ENCODE results near the gene SWI5.

Gene SWI5

GRCh38 chr9:128245421-128246151 is 30.5 kb upstream of the SWI5 start:
- no peak for TF ChIP-seq JUND (IDR thresholded peaks at IDR 0.05; ENCODE audit: low read depth)
- in situ Hi-C loops (cut with HindIII; ENCODE audit: low pct_unique_long_range_greater_than_20kb, low sequenced_read_pairs): no loop called here
- DNase-seq (ENCODE audit: low read depth in 1 of 2, low spot score in 1 of 2): no peak

- in situ Hi-C loops (cut with HindIII; ENCODE audit: low pct_unique_long_range_greater_than_20kb, low sequenced_read_pairs): no loop called here
- no peak for DNase-seq (ENCODE audit: low read depth in 1 of 2, low spot score in 1 of 2)
- TF ChIP-seq JUND (IDR thresholded peaks at IDR 0.05; ENCODE audit: low read depth): no peak
These were observed 29.6 kb upstream of the SWI5 start for GRCh38 chr9:128246471-128246870.

- TF ChIP-seq JUND (IDR thresholded peaks at IDR 0.05; ENCODE audit: low read depth): no peak
- no peak for DNase-seq (ENCODE audit: low read depth in 1 of 2, low spot score in 1 of 2)
- in situ Hi-C loops (cut with HindIII; ENCODE audit: low pct_unique_long_range_greater_than_20kb, low sequenced_read_pairs): no loop called here
These were observed 28.8 kb upstream of the SWI5 start for GRCh38 chr9:128247226-128247803.

GRCh38 chr9:128249558-128249907 is 26.5 kb upstream of the SWI5 start:
- in situ Hi-C loops (cut with HindIII; ENCODE audit: low pct_unique_long_range_greater_than_20kb, low sequenced_read_pairs): no loop called here
- no peak for TF ChIP-seq JUND (IDR thresholded peaks at IDR 0.05; ENCODE audit: low read depth)
- no peak for DNase-seq (ENCODE audit: low read depth in 1 of 2, low spot score in 1 of 2)

- in situ Hi-C loops (cut with HindIII; ENCODE audit: low pct_unique_long_range_greater_than_20kb, low sequenced_read_pairs): no loop called here
- TF ChIP-seq JUND (IDR thresholded peaks at IDR 0.05; ENCODE audit: low read depth): no peak
- DNase-seq (ENCODE audit: low read depth in 1 of 2, low spot score in 1 of 2): peak; percentile 97 to 98
These were observed 25.9 kb upstream of the SWI5 start for GRCh38 chr9:128249908-128250838.

- DNase-seq (ENCODE audit: low read depth in 1 of 2, low spot score in 1 of 2): no peak
- in situ Hi-C loops (cut with HindIII; ENCODE audit: low pct_unique_long_range_greater_than_20kb, low sequenced_read_pairs): no loop called here
- TF ChIP-seq JUND (IDR thresholded peaks at IDR 0.05; ENCODE audit: low read depth): no peak
These were observed 25.0 kb upstream of the SWI5 start for GRCh38 chr9:128250839-128251731.

- TF ChIP-seq JUND (IDR thresholded peaks at IDR 0.05; ENCODE audit: low read depth): no peak
- no peak for DNase-seq (ENCODE audit: low read depth in 1 of 2, low spot score in 1 of 2)
- in situ Hi-C loops (cut with HindIII; ENCODE audit: low pct_unique_long_range_greater_than_20kb, low sequenced_read_pairs): no loop called here
These were observed 24.4 kb upstream of the SWI5 start for GRCh38 chr9:128251732-128252100.

GRCh38 chr9:128252317-128253139 is 23.5 kb upstream of the SWI5 start:
- in situ Hi-C loops (cut with HindIII; ENCODE audit: low pct_unique_long_range_greater_than_20kb, low sequenced_read_pairs): no loop called here
- no peak for TF ChIP-seq JUND (IDR thresholded peaks at IDR 0.05; ENCODE audit: low read depth)
- no peak for DNase-seq (ENCODE audit: low read depth in 1 of 2, low spot score in 1 of 2)

- TF ChIP-seq JUND (IDR thresholded peaks at IDR 0.05; ENCODE audit: low read depth): no peak
- no peak for DNase-seq (ENCODE audit: low read depth in 1 of 2, low spot score in 1 of 2)
- in situ Hi-C loops (cut with HindIII; ENCODE audit: low pct_unique_long_range_greater_than_20kb, low sequenced_read_pairs): no loop called here
These were observed 22.7 kb upstream of the SWI5 start for GRCh38 chr9:128253140-128253990.

- no peak for DNase-seq (ENCODE audit: low read depth in 1 of 2, low spot score in 1 of 2)
- TF ChIP-seq JUND (IDR thresholded peaks at IDR 0.05; ENCODE audit: low read depth): no peak
- in situ Hi-C loops (cut with HindIII; ENCODE audit: low pct_unique_long_range_greater_than_20kb, low sequenced_read_pairs): no loop called here
These were observed 22.1 kb upstream of the SWI5 start for GRCh38 chr9:128253991-128254346.

- in situ Hi-C loops (cut with HindIII; ENCODE audit: low pct_unique_long_range_greater_than_20kb, low sequenced_read_pairs): no loop called here
- no peak for DNase-seq (ENCODE audit: low read depth in 1 of 2, low spot score in 1 of 2)
- TF ChIP-seq JUND (IDR thresholded peaks at IDR 0.05; ENCODE audit: low read depth): no peak
These were observed 21.7 kb upstream of the SWI5 start for GRCh38 chr9:128254362-128254761.

Data from T47D (cell line).